HEK293 (cell line): ENCODE data around the gene ZNF8.

Experiments
- CTCF ChIA-PET: fragments of 350-600 bp; formaldehyde crosslinking; extraction: SDS; loops from one replicate; lab custom pipeline; 2021; ENCODE audit warnings: antibody characterized with exemption; lab: Yijun Ruan, JAX
- POLR2A ChIA-PET: fragments of 300-600 bp; formaldehyde crosslinking; extraction: SDS; loops from one replicate; lab custom pipeline; 2020; ENCODE audit warnings: antibody characterized with exemption, inconsistent platforms; lab: Yijun Ruan, JAX
- H3K27ac ChIP-seq: fragments of 200-500 bp; sonication (Bioruptor generic); 2 replicates; pipeline ENCODE4 v1.5.1; 2014; ENCODE audit warnings: low read depth, low read length, control low read depth, inconsistent platforms; ENCODE audit errors: extremely low read depth
- H3K36me3 ChIP-seq, 2 experiments: fragments of 200-500 bp in 1 of 2; sonication (Bioruptor generic) in 1 of 2; 1 replicate in 1 of 2; 2 replicates in 1 of 2; pipeline ENCODE4 v1.5.1; 2014 to 2017; ENCODE audit warnings: inconsistent platforms in 2 of 2, low read length in 2 of 2; ENCODE audit not compliant: control insufficient read depth in 2 of 2, insufficient read depth in 1 of 2
- H3K4me1 ChIP-seq: fragments of 200-500 bp; sonication (Bioruptor generic); 2 replicates; pipeline ENCODE4 v1.5.1; 2014; ENCODE audit warnings: mild to moderate bottlenecking, low read length, inconsistent platforms; ENCODE audit not compliant: control insufficient read depth, insufficient read depth
- H3K4me3 ChIP-seq: 2 replicates; pipeline ENCODE4 v1.5.1; 2011; ENCODE audit warnings: low read depth, mild to moderate bottlenecking, control low read depth, low read length, moderate library complexity
- H3K9me3 ChIP-seq: fragments of 200-500 bp; sonication (Bioruptor generic); 2 replicates; pipeline ENCODE4 v1.5.1; 2014; ENCODE audit warnings: low read depth, low read length, inconsistent platforms; ENCODE audit not compliant: control insufficient read depth, insufficient read depth
- CTCF ChIP-seq: fragments of 450-650 bp; formaldehyde crosslinking; IDR thresholded peaks from 2 replicates; pipeline ENCODE4 v1.5.1; 2016; ENCODE audit warnings: missing biosample characterization, missing genetic modification characterization
- REPIN1 ChIP-seq: fragments of 450-650 bp; formaldehyde crosslinking; IDR thresholded peaks from 2 replicates; pipeline ENCODE4 v1.5.1; 2017; ENCODE audit warnings: missing biosample characterization, missing genetic modification characterization, low read depth
- REST ChIP-seq: fragments of 450-650 bp; formaldehyde crosslinking; IDR thresholded peaks from 2 replicates; pipeline ENCODE4 v1.5.1; 2016; ENCODE audit warnings: missing biosample characterization, missing genetic modification characterization
- SETDB1 ChIP-seq: IDR thresholded peaks from one replicate; pipeline ENCODE4 v1.6.1; 2017; ENCODE audit warnings: mild to moderate bottlenecking, low read length, moderate library complexity, mixed read lengths; ENCODE audit not compliant: insufficient read length
- TRIM28 ChIP-seq: IDR thresholded peaks from 2 replicates; pipeline ENCODE4 v1.6.1; 2011; ENCODE audit warnings: low read length, control low read depth, borderline replicate concordance
- ZBTB17 ChIP-seq: fragments of 450-650 bp; formaldehyde crosslinking; IDR thresholded peaks from 2 replicates; pipeline ENCODE4 v1.5.1; 2016; ENCODE audit warnings: missing biosample characterization, missing genetic modification characterization
- ZNF18 ChIP-seq: fragments of 450-650 bp; formaldehyde crosslinking; IDR thresholded peaks from 2 replicates; pipeline ENCODE4 v1.5.1; 2016; ENCODE audit warnings: missing biosample characterization, missing genetic modification characterization
- ZNF2 ChIP-seq: fragments of 450-650 bp; formaldehyde crosslinking; IDR thresholded peaks from 2 replicates; pipeline ENCODE4 v1.5.1; 2016; ENCODE audit warnings: missing biosample characterization, missing genetic modification characterization
- ZNF223 ChIP-seq: fragments of 450-650 bp; formaldehyde crosslinking; IDR thresholded peaks from 2 replicates; pipeline ENCODE4 v1.5.1; 2016; ENCODE audit warnings: missing biosample characterization, missing genetic modification characterization
- ZNF23 ChIP-seq: fragments of 450-650 bp; formaldehyde crosslinking; IDR thresholded peaks from 2 replicates; pipeline ENCODE4 v1.5.1; 2016; ENCODE audit warnings: missing biosample characterization, missing genetic modification characterization, borderline replicate concordance
- ZNF26 ChIP-seq: fragments of 450-650 bp; formaldehyde crosslinking; IDR thresholded peaks from 2 replicates; pipeline ENCODE4 v1.5.1; 2016; ENCODE audit warnings: missing biosample characterization, missing genetic modification characterization
- ZNF274 ChIP-seq, 2 experiments: fragments of 200-500 bp in 1 of 2; fragments of 450-650 bp in 1 of 2; sonication (Bioruptor generic) in 1 of 2; formaldehyde crosslinking in 1 of 2; IDR thresholded peaks; 2 replicates each; pipeline versions ENCODE4 v1.5.1 to v1.6.1; 2014 to 2016; ENCODE audit warnings: borderline replicate concordance in 1 of 2, inconsistent platforms in 1 of 2, low read length in 1 of 2, missing biosample characterization in 1 of 2, missing genetic modification characterization in 1 of 2
- ZNF391 ChIP-seq: fragments of 450-650 bp; formaldehyde crosslinking; IDR thresholded peaks from 2 replicates; pipeline ENCODE4 v1.5.1; 2016; ENCODE audit warnings: low read depth, missing biosample characterization, missing genetic modification characterization, borderline replicate concordance
- ZNF529 ChIP-seq: fragments of 450-650 bp; formaldehyde crosslinking; IDR thresholded peaks from 2 replicates; pipeline ENCODE4 v1.5.1; 2017; ENCODE audit warnings: missing genetic modification characterization, missing biosample characterization; ENCODE audit not compliant: insufficient replicate concordance
- ZNF777 ChIP-seq: fragments of 450-650 bp; formaldehyde crosslinking; IDR thresholded peaks from 2 replicates; pipeline ENCODE4 v1.5.1; 2017; ENCODE audit warnings: missing biosample characterization, missing genetic modification characterization, borderline replicate concordance
- ZXDB ChIP-seq: fragments of 450-650 bp; formaldehyde crosslinking; IDR thresholded peaks from 2 replicates; pipeline ENCODE4 v1.5.1; 2016; ENCODE audit warnings: missing biosample characterization, missing genetic modification characterization

The ZNF8 gene

GRCh38 chr19:58291943-58292342 is 13.2 kb downstream of the ZNF8 start (continued):
- TF ChIP-seq ZNF2 (no peak), ZNF223 (no peak)

GRCh38 chr19:58294743-58295374 is 16.1 kb downstream of the ZNF8 start:
- Histone ChIP-seq H3K4me1 (no peaks in the 10 kb centered on the region), H3K36me3 (peaks cover 81 to 93% of the 10 kb centered on the region in 2 experiments), H3K27ac (no peak overlapping the region), H3K9me3 (peaks cover 8% of the 10 kb centered on the region), H3K4me3 (no peak overlapping the region)
- TF ChIP-seq ZNF274 (IDR thresholded peaks at IDR 0.05; ENCODE audit: low read length) (no peak; the same call in 1 of the 2 replicates), ZNF274 (tag by site-specific recombination; IDR thresholded peaks at IDR 0.05; ENCODE audit: borderline replicate concordance) (peak; percentile 94), SETDB1 (peak; percentile 67), TRIM28 (peak; percentile 79; the same call in 1 of the 2 replicates), ZBTB17 (tag by site-specific recombination) (no peak), ZNF23 (tag by site-specific recombination) (no peak), CTCF (tag by site-specific recombination) (no peak)
- POLR2A ChIA-PET, result interaction anchor here (0.6 kb wide), 1 partner anchor 203 kb away, joined by 3 read pairs; no protein-coding TSS in a partner anchor
- CTCF ChIA-PET, result interaction anchor here (0.5 to 0.6 kb wide), 2 partner anchors 9 to 115 kb away, joined by 3 read pairs; no protein-coding TSS in a partner anchor

- no peak overlapping the region for H3K4me3 ChIP-seq
- H3K27ac ChIP-seq, result no peak overlapping the region
- peaks cover 8% of the 10 kb centered on the region for H3K9me3 ChIP-seq
- ChIA-PET POLR2A (interaction anchor here (1.0 to 1.3 kb wide), 2 partner anchors 9 to 146 kb away, joined by 3 to 5 read pairs; partner anchors contain the start of gene ERVK3-1), CTCF (no interaction called here)
- peaks cover 86% of the 10 kb centered on the region in 2 experiments for H3K36me3 ChIP-seq
- H3K4me1 ChIP-seq, result no peaks in the 10 kb centered on the region
- no peak for TF ChIP-seq ZNF777
- no peak for TF ChIP-seq ZNF391 (tag by site-specific recombination)
- no peak for TF ChIP-seq REPIN1
- TF ChIP-seq ZXDB (tag by site-specific recombination), result no peak
Measured at GRCh38 chr19:58296104-58296503, 17.3 kb downstream of the ZNF8 start.

- CTCF ChIA-PET, result no interaction called here
- no peak overlapping the region for H3K27ac ChIP-seq
- H3K4me1 ChIP-seq, result no peaks in the 10 kb centered on the region
- TF ChIP-seq ZNF26 (tag by site-specific recombination), result no peak
- TF ChIP-seq ZNF529 (tag by site-specific recombination), result no peak
- peak; percentile 87 for TF ChIP-seq REST
- TF ChIP-seq ZNF18 (tag by site-specific recombination), result no peak
- no peaks in the 10 kb centered on the region for H3K9me3 ChIP-seq
- H3K4me3 ChIP-seq, result no peak overlapping the region
- peaks cover 50 to 55% of the 10 kb centered on the region in 2 experiments for H3K36me3 ChIP-seq
- POLR2A ChIA-PET, result interaction anchor here (1.0 to 2.8 kb wide), 3 partner anchors 19 to 108 kb away, joined by 3 to 9 read pairs (median 4); partner anchors contain the start of genes ZNF584 and ZNF8
Measured at GRCh38 chr19:58300620-58301019, 21.9 kb downstream of the ZNF8 start.
